Measurements from ENCODE around the gene LBHD2. TPM values are rescaled to one million over a fixed set of nuclear protein-coding genes. Genes with fewer than 3 reads are reported as not detected.

LBHD2 gene
- total and polyA plus RNA-seq, 10 of the 15 experiments (the other 5 are each of a cell fraction or from before 2014, with no cell fraction given): not detected

- TF ChIP-seq, protein P1, sequence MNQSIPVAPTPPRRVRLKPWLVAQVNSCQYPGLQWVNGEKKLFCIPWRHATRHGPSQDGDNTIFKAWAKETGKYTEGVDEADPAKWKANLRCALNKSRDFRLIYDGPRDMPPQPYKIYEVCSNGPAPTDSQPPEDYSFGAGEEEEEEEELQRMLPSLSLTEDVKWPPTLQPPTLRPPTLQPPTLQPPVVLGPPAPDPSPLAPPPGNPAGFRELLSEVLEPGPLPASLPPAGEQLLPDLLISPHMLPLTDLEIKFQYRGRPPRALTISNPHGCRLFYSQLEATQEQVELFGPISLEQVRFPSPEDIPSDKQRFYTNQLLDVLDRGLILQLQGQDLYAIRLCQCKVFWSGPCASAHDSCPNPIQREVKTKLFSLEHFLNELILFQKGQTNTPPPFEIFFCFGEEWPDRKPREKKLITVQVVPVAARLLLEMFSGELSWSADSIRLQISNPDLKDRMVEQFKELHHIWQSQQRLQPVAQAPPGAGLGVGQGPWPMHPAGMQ (IDR thresholded peaks at IDR 0.05; ENCODE audit: borderline replicate concordance): no peak
- TF ChIP-seq ZNF622 (IDR thresholded peaks at IDR 0.05) (no peak), SUZ12 (IDR thresholded peaks at IDR 0.05; ENCODE audit: unreplicated experiment) (no peak), POLR2AphosphoS2 (IDR thresholded peaks at IDR 0.05; ENCODE audit: low read depth, low read length) (no peak), MXI1 (IDR thresholded peaks at IDR 0.05; ENCODE audit: low read depth, low read length) (no peak), RAD51 (IDR thresholded peaks at IDR 0.05) (no peak), E2F8 (IDR thresholded peaks at IDR 0.05; ENCODE audit: low read depth, partially characterized antibody) (no peak), FOXM1 (IDR thresholded peaks at IDR 0.05; ENCODE audit: low read depth, low read length) (no peak), RCOR1 (conservative IDR thresholded peaks at IDR 0.05; ENCODE audit: low read depth, low read length) (no peak), HDAC2 (IDR thresholded peaks at IDR 0.05) (no peak), ZBED1 (IDR thresholded peaks at IDR 0.05; ENCODE audit: borderline replicate concordance) (no peak), ESRRA (IDR thresholded peaks at IDR 0.05; ENCODE audit: low read length) (no peak), DPF2 (IDR thresholded peaks at IDR 0.05) (no peak)
- TF ChIP-seq, protein P2, sequence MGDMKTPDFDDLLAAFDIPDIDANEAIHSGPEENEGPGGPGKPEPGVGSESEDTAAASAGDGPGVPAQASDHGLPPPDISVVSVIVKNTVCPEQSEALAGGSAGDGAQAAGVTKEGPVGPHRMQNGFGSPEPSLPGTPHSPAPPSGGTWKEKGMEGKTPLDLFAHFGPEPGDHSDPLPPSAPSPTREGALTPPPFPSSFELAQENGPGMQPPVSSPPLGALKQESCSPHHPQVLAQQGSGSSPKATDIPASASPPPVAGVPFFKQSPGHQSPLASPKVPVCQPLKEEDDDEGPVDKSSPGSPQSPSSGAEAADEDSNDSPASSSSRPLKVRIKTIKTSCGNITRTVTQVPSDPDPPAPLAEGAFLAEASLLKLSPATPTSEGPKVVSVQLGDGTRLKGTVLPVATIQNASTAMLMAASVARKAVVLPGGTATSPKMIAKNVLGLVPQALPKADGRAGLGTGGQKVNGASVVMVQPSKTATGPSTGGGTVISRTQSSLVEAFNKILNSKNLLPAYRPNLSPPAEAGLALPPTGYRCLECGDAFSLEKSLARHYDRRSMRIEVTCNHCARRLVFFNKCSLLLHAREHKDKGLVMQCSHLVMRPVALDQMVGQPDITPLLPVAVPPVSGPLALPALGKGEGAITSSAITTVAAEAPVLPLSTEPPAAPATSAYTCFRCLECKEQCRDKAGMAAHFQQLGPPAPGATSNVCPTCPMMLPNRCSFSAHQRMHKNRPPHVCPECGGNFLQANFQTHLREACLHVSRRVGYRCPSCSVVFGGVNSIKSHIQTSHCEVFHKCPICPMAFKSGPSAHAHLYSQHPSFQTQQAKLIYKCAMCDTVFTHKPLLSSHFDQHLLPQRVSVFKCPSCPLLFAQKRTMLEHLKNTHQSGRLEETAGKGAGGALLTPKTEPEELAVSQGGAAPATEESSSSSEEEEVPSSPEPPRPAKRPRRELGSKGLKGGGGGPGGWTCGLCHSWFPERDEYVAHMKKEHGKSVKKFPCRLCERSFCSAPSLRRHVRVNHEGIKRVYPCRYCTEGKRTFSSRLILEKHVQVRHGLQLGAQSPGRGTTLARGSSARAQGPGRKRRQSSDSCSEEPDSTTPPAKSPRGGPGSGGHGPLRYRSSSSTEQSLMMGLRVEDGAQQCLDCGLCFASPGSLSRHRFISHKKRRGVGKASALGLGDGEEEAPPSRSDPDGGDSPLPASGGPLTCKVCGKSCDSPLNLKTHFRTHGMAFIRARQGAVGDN (IDR thresholded peaks at IDR 0.05): no peak
These were observed 42.5 kb upstream of the LBHD2 start (continued) for GRCh38 chr14:103041464-103041863.
